Coronary artery (tissue), 2 donors: Measurements from ENCODE around the gene SAP30BP.

ENCODE experiments used
- DNase-seq: peaks from one replicate; pipeline ENCODE4 v3.0.0-alpha.2; 2017; ENCODE audit warnings: low spot score
- H3K27ac ChIP-seq, 2 donors: fragments of 200-600 bp; sonication (generic); one replicate each; pipeline ENCODE4 v1.5.1; 2016 to 2019
- H3K4me3 ChIP-seq: fragments of 200-600 bp; sonication (generic); 2 replicates; pipeline ENCODE4 v1.5.1; 2016; ENCODE audit warnings: mild to moderate bottlenecking, moderate library complexity
- TF ChIP-seq, protein P1 (sequence below): fragments of 200-600 bp; sonication (generic); IDR thresholded peaks from one replicate; pipeline ENCODE4 v1.5.1; 2019; ENCODE audit warnings: antibody characterized with exemption

Gene SAP30BP

DNA sequence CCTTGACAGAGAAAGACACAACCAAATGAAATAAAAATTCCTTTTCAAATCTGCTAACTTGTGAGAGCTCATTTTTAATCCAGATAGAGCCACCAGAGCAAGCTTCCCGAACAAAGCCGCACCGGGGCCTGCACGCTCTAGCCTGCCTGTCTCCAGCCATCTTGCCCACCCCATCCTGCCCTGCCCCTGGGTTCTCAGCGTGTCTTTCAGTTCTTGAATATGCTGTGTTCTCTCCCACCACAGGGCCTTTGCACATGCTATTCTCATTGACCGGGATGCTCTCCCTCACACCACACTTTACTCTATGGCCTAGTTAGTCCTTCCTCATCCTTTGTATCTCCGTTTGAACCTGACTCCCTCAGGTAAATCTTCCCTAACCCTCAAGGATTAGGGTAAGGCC is 19.2 kb upstream of the SAP30BP start:
- Histone ChIP-seq H3K4me3 (no peak overlapping the region), H3K27ac (no peak overlapping the region)
- DNase-seq = no peak
- TF ChIP-seq, protein P1, sequence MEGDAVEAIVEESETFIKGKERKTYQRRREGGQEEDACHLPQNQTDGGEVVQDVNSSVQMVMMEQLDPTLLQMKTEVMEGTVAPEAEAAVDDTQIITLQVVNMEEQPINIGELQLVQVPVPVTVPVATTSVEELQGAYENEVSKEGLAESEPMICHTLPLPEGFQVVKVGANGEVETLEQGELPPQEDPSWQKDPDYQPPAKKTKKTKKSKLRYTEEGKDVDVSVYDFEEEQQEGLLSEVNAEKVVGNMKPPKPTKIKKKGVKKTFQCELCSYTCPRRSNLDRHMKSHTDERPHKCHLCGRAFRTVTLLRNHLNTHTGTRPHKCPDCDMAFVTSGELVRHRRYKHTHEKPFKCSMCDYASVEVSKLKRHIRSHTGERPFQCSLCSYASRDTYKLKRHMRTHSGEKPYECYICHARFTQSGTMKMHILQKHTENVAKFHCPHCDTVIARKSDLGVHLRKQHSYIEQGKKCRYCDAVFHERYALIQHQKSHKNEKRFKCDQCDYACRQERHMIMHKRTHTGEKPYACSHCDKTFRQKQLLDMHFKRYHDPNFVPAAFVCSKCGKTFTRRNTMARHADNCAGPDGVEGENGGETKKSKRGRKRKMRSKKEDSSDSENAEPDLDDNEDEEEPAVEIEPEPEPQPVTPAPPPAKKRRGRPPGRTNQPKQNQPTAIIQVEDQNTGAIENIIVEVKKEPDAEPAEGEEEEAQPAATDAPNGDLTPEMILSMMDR = no peak

DNA sequence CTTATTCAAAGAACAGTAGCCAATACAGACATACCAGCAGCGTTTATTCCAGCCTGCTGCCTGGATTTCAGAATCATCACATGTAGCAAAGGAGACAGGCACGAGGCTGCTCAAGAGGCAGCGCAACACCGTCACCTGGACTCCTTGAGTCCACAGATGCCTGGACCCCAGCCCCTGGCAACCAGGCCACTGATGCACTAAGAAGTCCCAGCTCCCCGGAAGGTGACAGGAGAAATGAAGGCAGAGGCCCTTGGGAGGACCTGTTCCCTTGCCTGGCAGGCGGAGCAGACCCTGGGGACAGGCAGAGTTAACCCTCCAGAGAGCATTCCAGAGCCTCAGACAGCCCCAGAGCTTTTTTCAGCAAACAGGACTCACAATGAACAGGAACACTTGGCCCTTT is 17.5 kb upstream of the SAP30BP start:
- H3K4me3 ChIP-seq = no peak overlapping the region
- H3K27ac ChIP-seq = no peak overlapping the region
- no peak for DNase-seq
- TF ChIP-seq, protein P1 = no peak

DNA sequence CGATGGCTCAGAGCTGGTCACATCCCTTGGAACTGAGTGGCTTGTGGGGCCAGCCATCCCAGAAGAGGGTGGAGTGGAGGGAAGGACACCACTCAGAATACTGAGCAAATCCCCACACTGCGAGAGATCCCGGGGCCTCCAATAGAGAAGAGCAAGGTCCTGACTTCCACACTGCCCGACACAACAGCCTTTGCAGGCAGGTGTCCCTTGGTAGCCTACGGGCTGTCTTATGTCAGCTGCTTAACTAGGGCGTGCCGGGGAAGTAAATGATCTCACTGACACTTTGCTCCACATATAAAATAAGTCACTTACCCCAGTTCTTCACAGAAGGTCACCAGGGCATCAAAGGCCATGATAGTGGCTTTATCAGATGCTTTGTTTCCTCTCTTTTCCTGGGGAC is 16.3 kb upstream of the SAP30BP start:
- TF ChIP-seq, protein P1 = no peak
- Histone ChIP-seq H3K27ac (no peak overlapping the region), H3K4me3 (no peak overlapping the region)
- DNase-seq = no peak

DNA sequence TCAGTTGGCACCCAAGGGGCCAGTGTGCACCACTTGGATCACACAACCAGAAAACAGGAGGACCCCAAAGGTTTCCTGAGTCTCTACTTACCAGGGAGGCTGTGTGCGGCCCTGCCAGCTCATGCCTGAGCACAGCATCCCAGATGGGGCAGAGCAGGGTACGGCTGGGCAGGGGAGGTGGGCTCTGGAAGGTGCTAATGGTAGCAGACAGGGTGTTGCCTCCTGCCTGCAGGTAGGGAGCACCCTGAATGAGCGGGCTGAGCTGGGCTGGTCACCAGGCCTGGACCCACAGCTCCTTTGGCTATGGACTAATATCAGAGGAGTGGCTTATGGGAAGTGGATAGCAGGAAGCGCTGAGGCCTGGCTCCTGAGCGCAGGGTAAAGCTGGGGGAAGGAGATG is 14.8 kb upstream of the SAP30BP start:
- H3K27ac ChIP-seq = no peak overlapping the region
- TF ChIP-seq, protein P1 = no peak
- DNase-seq = no peak

DNA sequence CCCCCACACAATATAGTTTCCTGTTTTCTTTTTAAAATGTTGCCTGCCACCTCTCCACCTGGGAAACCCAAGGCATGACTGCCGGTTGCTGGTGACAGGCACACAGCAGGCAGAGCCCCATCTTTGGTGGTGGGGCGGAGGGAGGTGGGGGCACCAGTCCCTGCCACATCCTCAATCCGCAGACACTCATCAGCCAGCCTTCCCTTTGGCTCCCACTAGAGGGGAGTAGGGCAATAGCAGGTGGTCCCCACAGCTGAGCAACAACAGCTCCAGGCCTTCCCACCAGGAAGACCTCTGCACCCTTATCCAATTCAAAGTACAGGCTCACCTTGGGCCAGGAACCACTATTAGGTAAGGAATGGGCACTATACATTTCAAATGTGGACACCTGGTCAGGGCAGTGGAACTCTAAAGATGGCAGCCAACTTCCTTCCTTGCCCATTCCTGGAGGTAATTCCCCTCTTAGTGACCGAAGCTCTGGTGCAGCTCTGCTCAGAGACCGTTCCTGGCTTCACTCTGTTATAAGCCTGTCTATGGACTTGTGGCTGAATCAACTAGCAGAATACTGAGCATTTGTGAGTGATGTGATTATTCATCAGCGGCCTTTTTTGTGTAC is 14.1 kb upstream of the SAP30BP start:
- TF ChIP-seq, protein P1 = peak; percentile 47
- H3K27ac ChIP-seq = no peak overlapping the region
- no peak for DNase-seq
- H3K4me3 ChIP-seq = no peak overlapping the region

More for the DNA sequence above, 14.8 kb upstream of the SAP30BP start:
- H3K4me3 ChIP-seq = no peak overlapping the region

DNA sequence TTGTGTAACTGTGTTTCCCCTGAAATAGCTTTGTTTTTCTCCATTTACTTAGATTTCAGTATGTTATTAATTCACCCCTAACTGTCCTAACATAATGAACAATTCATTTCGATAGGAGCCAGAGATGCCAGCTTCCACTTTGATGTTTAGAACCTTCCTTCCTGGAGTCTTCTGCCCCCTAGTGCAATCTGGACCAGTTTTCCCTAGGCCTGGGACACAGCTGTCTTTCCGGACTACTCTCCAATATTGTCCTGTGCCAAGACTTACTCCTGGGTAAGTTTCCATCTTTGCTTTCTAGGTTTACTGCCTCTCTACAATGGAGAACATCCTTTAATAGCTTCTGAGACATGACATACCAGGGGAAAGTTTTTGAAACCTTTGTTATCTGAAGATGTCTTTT is 13.0 kb upstream of the SAP30BP start:
- TF ChIP-seq, protein P1 = no peak
- DNase-seq = no peak
- Histone ChIP-seq H3K27ac (no peak overlapping the region), H3K4me3 (no peak overlapping the region)

DNA sequence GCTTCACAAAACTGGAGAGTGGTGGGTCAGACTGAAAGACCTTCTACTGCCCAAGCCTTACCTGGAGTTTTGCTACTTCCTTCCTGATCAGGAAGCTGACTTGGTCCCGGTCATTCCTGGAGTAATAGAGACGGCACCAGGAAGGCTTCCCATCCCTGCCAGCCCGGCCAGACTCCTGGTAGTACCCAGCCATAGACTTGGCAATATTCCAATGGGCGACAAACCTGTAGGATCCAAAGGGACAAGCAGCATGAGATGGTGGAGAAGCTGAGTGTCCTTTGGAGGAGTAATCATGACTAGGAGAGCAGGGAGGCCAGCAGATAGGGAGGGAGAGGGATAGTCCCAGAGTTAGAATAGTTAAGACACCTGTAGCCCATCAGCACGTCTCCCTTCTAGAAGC is 8.9 kb upstream of the SAP30BP start:
- H3K4me3 ChIP-seq = no peak overlapping the region
- no peak for DNase-seq
- H3K27ac ChIP-seq = no peak overlapping the region
- TF ChIP-seq, protein P1 = no peak
